22Rv1 (cell line): ENCODE data around the gene CLK2.

Experiments used
- H3K27ac ChIP-seq: fragments of 450-650 bp; 2 replicates; pipeline ENCODE4 v1.5.1; 2017
- CTCF ChIP-seq: fragments of 450-650 bp; IDR thresholded peaks from 2 replicates; pipeline ENCODE4 v1.5.1; 2017; ENCODE audit warnings: mild to moderate bottlenecking
- ZFX ChIP-seq: fragments of 450-650 bp; IDR thresholded peaks from 2 replicates; pipeline ENCODE4 v1.6.1; 2017; ENCODE audit warnings: antibody characterized with exemption, borderline replicate concordance

The CLK2 gene

GRCh38 chr1:155273343-155274245 is at the start of gene CLK2:
Gene CLK2 (minus strand): TSS chr1:155273504. CDS start chr1:155270977, 2,527 bp downstream.
- peak within 1 kb of the TSS; percentile 100 for H3K27ac ChIP-seq
- TF ChIP-seq ZFX (no peak), CTCF (no peak)

GRCh38 chr1:155322571-155322952 is 49.3 kb upstream of the CLK2 start:
- peak overlapping the region; percentile 99 for H3K27ac ChIP-seq
- TF ChIP-seq ZFX: no peak
- no peak for TF ChIP-seq CTCF

GRCh38 chr1:155321639-155322503 is 48.6 kb upstream of the CLK2 start:
- peak overlapping the region; percentile 99 for H3K27ac ChIP-seq

GRCh38 chr1:155320661-155321617 is 47.6 kb upstream of the CLK2 start, which contains the start of gene RUSC1:
Gene RUSC1 (plus strand): TSS chr1:155320894. CDS start chr1:155321774, 880 bp downstream.
- H3K27ac ChIP-seq: peak within 1 kb of the TSS; percentile 99
- TF ChIP-seq ZFX: no peak
- TF ChIP-seq CTCF: no peak

More at GRCh38 chr1:155321639-155322503, 48.6 kb upstream of the CLK2 start:
- TF ChIP-seq CTCF (no peak), ZFX (no peak)

GRCh38 chr1:155320252-155320651 is 46.9 kb upstream of the CLK2 start:
- peak overlapping the region; percentile 99 for H3K27ac ChIP-seq
- TF ChIP-seq CTCF (no peak), ZFX (no peak)

GRCh38 chr1:155319536-155319935 is 46.2 kb upstream of the CLK2 start:
- H3K27ac ChIP-seq: peak overlapping the region; percentile 99
- TF ChIP-seq ZFX (no peak), CTCF (no peak)
